Hematopoietic multipotent progenitor cell (in vitro differentiated cells): ENCODE data around the gene MAN1A2. TPM values are rescaled to one million over a fixed set of nuclear protein-coding genes. Genes with fewer than 3 reads are reported as not detected.

Experiments
- DNase-seq, 3 donors: peaks; one replicate each; pipeline ENCODE4 v3.0.0-alpha.2; 2011 to 2015; ENCODE audit warnings: low read depth in 2 of 3, low spot score in 2 of 3
- total RNA-seq: library from RNA; depleted of rRNA; stranded (reverse); fragments of >200 nt; gene quantifications from one replicate; pipeline ENCODE4 v1.2.3, GENCODE V29; 2012

Gene MAN1A2
- total RNA-seq, 1 donor = 29.1 TPM

- no peak for DNase-seq
Measured at GRCh38 chr1:117573386-117574023, 206.3 kb downstream of the MAN1A2 start.

GRCh38 chr1:117574161-117574835, 207.0 kb downstream of the MAN1A2 start:
- no peak for DNase-seq

GRCh38 chr1:117575586-117576225, 208.5 kb downstream of the MAN1A2 start:
- no peak for DNase-seq

- DNase-seq = no peak
Measured at GRCh38 chr1:117576236-117576635, 209.0 kb downstream of the MAN1A2 start.

GRCh38 chr1:117577191-117577885, 210.1 kb downstream of the MAN1A2 start:
- DNase-seq = no peak

GRCh38 chr1:117578466-117578865, 211.2 kb downstream of the MAN1A2 start:
- no peak for DNase-seq

Other genes starting within 250 kb of the MAN1A2 start
- 7.0 TPM for gene TRIM45, start 245.7 kb upstream of the MAN1A2 start, total RNA-seq
- not detected for gene VTCN1, start 156.5 kb upstream of the MAN1A2 start, total RNA-seq
- 12.4 TPM for gene TENT5C, start 238.6 kb downstream of the MAN1A2 start, total RNA-seq